NCI-H748 treated with DMSO at 0.1 percent for 48 hours (cell line): ENCODE data around the gene DAAM1.

Experiments used
- DNase-seq: peaks from one replicate; lab custom pipeline; 2025; lab: John Stamatoyannopoulos, UW

The DAAM1 gene

GRCh38 chr14:59254911-59255545, 66.6 kb downstream of the DAAM1 start:
- DNase-seq, result no peak

- no peak for DNase-seq
Observed at GRCh38 chr14:59256331-59256730, 67.9 kb downstream of the DAAM1 start.

- no peak for DNase-seq
Observed at GRCh38 chr14:59261334-59261733, 72.9 kb downstream of the DAAM1 start.

- peak; percentile 74 for DNase-seq
Observed at GRCh38 chr14:59262717-59263454, 74.4 kb downstream of the DAAM1 start.

GRCh38 chr14:59265808-59266207, 77.3 kb downstream of the DAAM1 start:
- no peak for DNase-seq

GRCh38 chr14:59267046-59267445, 78.6 kb downstream of the DAAM1 start:
- DNase-seq, result no peak

- no peak for DNase-seq
Observed at GRCh38 chr14:59268011-59268410, 79.5 kb downstream of the DAAM1 start.

GRCh38 chr14:59268858-59269257, 80.4 kb downstream of the DAAM1 start:
- no peak for DNase-seq

GRCh38 chr14:59269466-59269865, 81.0 kb downstream of the DAAM1 start:
- no peak for DNase-seq

- no peak for DNase-seq
Observed at GRCh38 chr14:59271256-59271655, 82.8 kb downstream of the DAAM1 start.

- DNase-seq, result no peak
Observed at GRCh38 chr14:59271734-59272133, 83.3 kb downstream of the DAAM1 start.

GRCh38 chr14:59272633-59273032, 84.2 kb downstream of the DAAM1 start:
- no peak for DNase-seq

- no peak for DNase-seq
Observed at GRCh38 chr14:59273737-59274136, 85.3 kb downstream of the DAAM1 start.

GRCh38 chr14:59274991-59275391, 86.5 kb downstream of the DAAM1 start:
- DNase-seq, result no peak

- DNase-seq, result no peak
Observed at GRCh38 chr14:59275668-59276067, 87.2 kb downstream of the DAAM1 start.

GRCh38 chr14:59276235-59276634, 87.8 kb downstream of the DAAM1 start:
- no peak for DNase-seq

GRCh38 chr14:59277659-59278058, 89.2 kb downstream of the DAAM1 start:
- no peak for DNase-seq

GRCh38 chr14:59278111-59278510, 89.6 kb downstream of the DAAM1 start:
- no peak for DNase-seq

GRCh38 chr14:59280961-59281360, 92.5 kb downstream of the DAAM1 start:
- DNase-seq, result no peak

GRCh38 chr14:59281609-59282377, 93.3 kb downstream of the DAAM1 start:
- no peak for DNase-seq

- no peak for DNase-seq
Observed at GRCh38 chr14:59282378-59282765, 93.9 kb downstream of the DAAM1 start.

- DNase-seq, result no peak
Observed at GRCh38 chr14:59283361-59283760, 94.9 kb downstream of the DAAM1 start.

GRCh38 chr14:59284059-59284458, 95.6 kb downstream of the DAAM1 start:
- DNase-seq, result no peak
